ENCODE data around the gene CIROP. TPM values are rescaled to one million over a fixed set of nuclear protein-coding genes. Genes with fewer than 3 reads are reported as not detected.

Gene CIROP
- total RNA-seq, 1 donor from 2014 or later = not detected

DNA sequence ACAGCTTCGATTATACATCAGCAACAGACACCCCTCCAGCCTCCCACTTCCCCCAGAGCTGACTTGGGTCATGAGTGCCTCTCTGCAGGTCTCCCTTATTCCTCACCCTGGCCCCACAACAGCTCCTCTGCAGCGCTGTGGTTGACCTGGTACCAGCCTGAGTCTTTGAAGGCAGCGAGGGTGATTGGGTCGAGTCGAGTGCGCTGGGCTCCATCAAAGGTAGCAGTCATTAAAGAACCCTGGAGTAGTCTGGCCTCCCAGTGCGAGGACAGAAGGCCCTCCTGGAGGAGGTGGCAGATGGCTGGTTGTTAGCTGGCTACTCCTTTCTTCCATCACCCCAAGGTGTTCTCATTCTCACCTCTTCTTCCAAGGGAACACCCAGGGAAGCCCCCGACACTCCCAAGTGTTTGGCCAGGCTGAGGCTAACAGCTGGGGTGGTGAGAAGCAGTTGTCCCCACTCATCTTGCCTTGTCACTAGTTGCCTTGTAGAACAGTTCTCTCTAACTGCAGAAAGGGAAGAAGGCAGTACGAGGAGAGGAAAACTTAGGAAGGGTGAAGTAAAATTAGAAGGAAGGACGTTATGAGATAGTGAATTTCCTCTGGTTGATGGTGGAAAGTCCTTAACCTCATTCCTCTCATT lies 2.7 kb downstream of the CIROP start:
- DNase-seq (no peak), ATAC-seq (ENCODE audit: low read depth) (no peak)
- H3K27ac Mint-ChIP-seq = no peak overlapping the region
- ChIA-PET CTCF (no interaction called here), POLR2A (no interaction called here)
- intact Hi-C loops (cut with micrococcal nuclease) = loop anchor here (2.0 kb wide), 1 partner anchor 213 kb away; no protein-coding TSS in a partner anchor
- peaks cover 16% of the 10 kb centered on the region for H3K4me1 Mint-ChIP-seq
- H3K9me3 Mint-ChIP-seq = no peaks in the 10 kb centered on the region
- H3K27me3 Mint-ChIP-seq = no peaks in the 10 kb centered on the region
- no peak overlapping the region for H3K4me3 Mint-ChIP-seq
- H3K36me3 Mint-ChIP-seq (ENCODE audit: low read depth) = peaks cover 25% of the 10 kb centered on the region
- TF ChIP-seq, protein P1, sequence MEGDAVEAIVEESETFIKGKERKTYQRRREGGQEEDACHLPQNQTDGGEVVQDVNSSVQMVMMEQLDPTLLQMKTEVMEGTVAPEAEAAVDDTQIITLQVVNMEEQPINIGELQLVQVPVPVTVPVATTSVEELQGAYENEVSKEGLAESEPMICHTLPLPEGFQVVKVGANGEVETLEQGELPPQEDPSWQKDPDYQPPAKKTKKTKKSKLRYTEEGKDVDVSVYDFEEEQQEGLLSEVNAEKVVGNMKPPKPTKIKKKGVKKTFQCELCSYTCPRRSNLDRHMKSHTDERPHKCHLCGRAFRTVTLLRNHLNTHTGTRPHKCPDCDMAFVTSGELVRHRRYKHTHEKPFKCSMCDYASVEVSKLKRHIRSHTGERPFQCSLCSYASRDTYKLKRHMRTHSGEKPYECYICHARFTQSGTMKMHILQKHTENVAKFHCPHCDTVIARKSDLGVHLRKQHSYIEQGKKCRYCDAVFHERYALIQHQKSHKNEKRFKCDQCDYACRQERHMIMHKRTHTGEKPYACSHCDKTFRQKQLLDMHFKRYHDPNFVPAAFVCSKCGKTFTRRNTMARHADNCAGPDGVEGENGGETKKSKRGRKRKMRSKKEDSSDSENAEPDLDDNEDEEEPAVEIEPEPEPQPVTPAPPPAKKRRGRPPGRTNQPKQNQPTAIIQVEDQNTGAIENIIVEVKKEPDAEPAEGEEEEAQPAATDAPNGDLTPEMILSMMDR (IDR thresholded peaks at IDR 0.05) = no peak

DNA sequence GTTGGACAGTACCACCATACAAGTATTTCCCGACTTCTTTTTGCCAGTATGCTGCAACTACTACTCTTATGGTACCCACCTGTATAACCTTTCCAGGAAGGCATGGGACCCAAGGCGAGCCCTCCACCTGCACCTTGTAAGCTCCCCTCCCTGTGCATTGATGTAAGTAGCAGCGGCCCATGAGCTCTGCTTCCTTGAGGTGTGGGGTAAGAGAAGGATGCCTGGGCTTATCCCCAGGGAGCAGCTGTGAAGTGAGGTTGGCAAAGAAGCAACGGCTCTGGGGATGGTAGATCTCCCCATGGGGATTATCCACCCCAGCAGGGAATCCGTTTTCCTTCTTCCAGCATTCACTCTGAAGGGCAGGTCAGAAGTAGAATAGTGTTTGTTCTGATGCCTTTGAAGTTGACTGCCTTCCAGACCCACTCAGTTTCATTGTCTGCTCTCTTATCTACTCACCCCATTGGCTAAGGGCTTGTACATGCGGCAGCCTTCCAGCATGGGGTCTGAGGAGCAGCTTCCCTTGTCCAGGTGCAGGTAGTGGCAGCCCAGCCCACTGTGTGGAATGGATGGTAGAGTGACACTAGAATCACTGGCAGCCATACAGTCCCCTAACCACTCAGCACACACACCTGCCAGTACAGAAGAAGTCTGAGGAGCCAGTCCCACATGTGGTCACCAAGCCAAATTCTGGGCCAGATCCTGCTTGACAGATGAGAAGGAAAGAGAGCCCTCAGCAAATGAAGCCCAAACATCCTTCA lies 3.4 kb downstream of the CIROP start:
- TF ChIP-seq, protein P1 (IDR thresholded peaks at IDR 0.05) = no peak
- peaks cover 26% of the 10 kb centered on the region for H3K36me3 Mint-ChIP-seq (ENCODE audit: low read depth)
- ATAC-seq (ENCODE audit: low read depth) (no peak), DNase-seq (no peak)
- intact Hi-C loops (cut with micrococcal nuclease) = loop anchor here (2.0 kb wide), 1 partner anchor 213 kb away; no protein-coding TSS in a partner anchor
- no peak overlapping the region for H3K27ac Mint-ChIP-seq
- H3K27me3 Mint-ChIP-seq = no peaks in the 10 kb centered on the region
- H3K4me1 Mint-ChIP-seq = peaks cover 20% of the 10 kb centered on the region
- ChIA-PET POLR2A (no interaction called here), CTCF (interaction anchor here (0.9 kb wide), 1 partner anchor 19 kb away, joined by 3 read pairs; no protein-coding TSS in a partner anchor)
- H3K9me3 Mint-ChIP-seq = no peaks in the 10 kb centered on the region
- H3K4me3 Mint-ChIP-seq = no peak overlapping the region

DNA sequence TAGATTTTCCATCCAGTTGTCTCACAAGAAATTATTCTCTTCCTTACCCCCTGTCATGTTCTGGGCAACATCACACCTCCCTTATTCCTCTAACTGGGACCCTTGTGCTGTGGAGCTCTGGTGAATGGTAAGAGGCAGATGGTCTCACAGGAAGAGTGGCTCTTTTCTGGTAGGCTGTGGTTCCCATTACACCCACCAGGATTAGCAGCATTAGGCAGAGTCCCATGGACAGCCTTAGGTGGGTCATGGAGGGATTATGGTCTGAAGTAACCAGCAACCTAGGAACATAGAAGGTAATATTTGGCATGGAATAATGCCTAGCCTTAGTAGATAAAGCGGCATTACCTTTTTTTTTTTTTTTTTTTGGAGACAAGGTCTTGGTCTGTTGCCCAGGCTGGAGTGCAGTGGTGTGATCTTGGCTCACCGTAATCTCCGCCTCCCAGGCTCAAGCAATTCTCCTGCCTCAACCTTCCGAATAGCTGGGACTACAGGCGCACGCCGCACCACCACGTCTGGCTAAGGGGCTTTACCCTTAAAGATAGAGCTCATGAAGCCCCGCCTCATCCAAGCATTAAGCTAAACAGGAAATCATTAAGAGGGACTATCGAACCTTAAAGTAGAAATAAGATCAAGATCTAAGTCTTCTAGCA lies 5.5 kb downstream of the CIROP start:
- TF ChIP-seq, protein P1 (IDR thresholded peaks at IDR 0.05) = no peak
- Mint-ChIP-seq H3K27me3 (no peaks in the 10 kb centered on the region), H3K4me3 (no peak overlapping the region), H3K36me3 (ENCODE audit: low read depth) (peaks cover 26% of the 10 kb centered on the region), H3K4me1 (peaks cover 16% of the 10 kb centered on the region), H3K9me3 (no peaks in the 10 kb centered on the region), H3K27ac (no peak overlapping the region)
- no peak for ATAC-seq (ENCODE audit: low read depth)
- ChIA-PET CTCF (no interaction called here), POLR2A (interaction anchor here (0.7 kb wide), 1 partner anchor 92 kb away, joined by 3 read pairs; no protein-coding TSS in a partner anchor)
- intact Hi-C loops (cut with micrococcal nuclease) = loop anchor here (10.0 kb wide), 2 partner anchors 455 to 1015 kb away; partner anchors contain the start of genes DCAF11, NRL, THTPA and ZFHX2
- DNase-seq = no peak

DNA sequence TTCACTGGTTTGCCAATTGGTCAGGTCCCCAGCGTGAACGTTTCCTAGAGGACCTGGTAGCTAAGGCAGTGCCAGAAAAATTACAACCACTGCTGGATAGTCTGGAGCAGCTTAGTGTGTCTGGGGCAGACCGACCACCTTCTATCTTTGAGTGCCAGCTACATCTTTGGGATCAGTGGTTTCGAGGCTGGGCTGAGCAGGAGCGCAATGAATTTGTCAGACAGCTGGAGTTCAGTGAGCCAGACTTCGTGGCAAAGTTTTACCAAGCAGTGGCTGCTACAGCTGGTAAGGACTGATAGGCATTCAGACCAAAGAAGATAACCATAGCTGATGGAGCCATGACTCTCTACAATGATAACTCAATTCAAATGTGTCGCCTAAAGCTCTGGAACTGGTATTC lies 7.0 kb downstream of the CIROP start:
- peak overlapping the region; percentile 29 for H3K4me3 Mint-ChIP-seq

More for the DNA sequence above, 7.0 kb downstream of the CIROP start:
- Mint-ChIP-seq H3K27ac (no peak overlapping the region), H3K36me3 (ENCODE audit: low read depth) (peaks cover 34% of the 10 kb centered on the region), H3K4me1 (peaks cover 26% of the 10 kb centered on the region), H3K9me3 (no peaks in the 10 kb centered on the region), H3K27me3 (no peaks in the 10 kb centered on the region)
- ATAC-seq (ENCODE audit: low read depth) (no peak), DNase-seq (no peak)
- TF ChIP-seq, protein P1 (IDR thresholded peaks at IDR 0.05) = no peak
- ChIA-PET CTCF (interaction anchor here (0.7 to 1.6 kb wide), 3 partner anchors 21 to 26 kb away, joined by 3 to 5 read pairs (median 4); no protein-coding TSS in a partner anchor), POLR2A (no interaction called here)
- intact Hi-C loops (cut with micrococcal nuclease) = loop anchor here (10.0 kb wide), 2 partner anchors 457 to 1017 kb away; partner anchors contain the start of genes DCAF11, NRL, THTPA and ZFHX2
